Stimulated activated CD4-positive, alpha-beta T cell treated with anti-CD3 and anti-CD28 coated beads, Interleukin-12 subunit alpha, Interleukin-12 subunit beta, amount 100 ng/mL, for 48 hours (primary cell): Measurements from ENCODE around the gene BDKRB2.

Experiments used
- DNase-seq, 3 donors: peaks; one replicate each; pipeline ENCODE4 v3.0.0-alpha.2; 2020; ENCODE audit warnings: low read depth in 2 of 3, low spot score in 1 of 3

The BDKRB2 gene

GRCh38 chr14:96250485-96250884 is 45.8 kb downstream of the BDKRB2 start:
- DNase-seq: no peak

- no peak for DNase-seq
Observed at GRCh38 chr14:96251656-96252155, 47.1 kb downstream of the BDKRB2 start.

GRCh38 chr14:96252323-96252998 is 47.8 kb downstream of the BDKRB2 start:
- DNase-seq: no peak

- no peak for DNase-seq
Observed at GRCh38 chr14:96252999-96253539, 48.4 kb downstream of the BDKRB2 start.

GRCh38 chr14:96254687-96255086 is 50.0 kb downstream of the BDKRB2 start:
- no peak for DNase-seq

GRCh38 chr14:96255501-96256366 is 51.1 kb downstream of the BDKRB2 start, which contains the start of gene BDKRB1:
Gene BDKRB1 (plus strand): TSS chr14:96256210. CDS start chr14:96263683, 7,473 bp downstream.
- no peak for DNase-seq

GRCh38 chr14:96256407-96256806 is 51.8 kb downstream of the BDKRB2 start:
- DNase-seq: no peak

- DNase-seq: no peak
Observed at GRCh38 chr14:96257056-96257455, 52.4 kb downstream of the BDKRB2 start.

- DNase-seq: no peak
Observed at GRCh38 chr14:96257900-96258299, 53.3 kb downstream of the BDKRB2 start.

GRCh38 chr14:96260341-96260821 is 55.7 kb downstream of the BDKRB2 start:
- DNase-seq: no peak

- DNase-seq: no peak
Observed at GRCh38 chr14:96261053-96261452, 56.4 kb downstream of the BDKRB2 start.

GRCh38 chr14:96261772-96262655 is 57.4 kb downstream of the BDKRB2 start:
- no peak for DNase-seq

GRCh38 chr14:96263347-96264199 is 58.9 kb downstream of the BDKRB2 start:
- DNase-seq: no peak

GRCh38 chr14:96264200-96264553 is 59.5 kb downstream of the BDKRB2 start:
- no peak for DNase-seq

GRCh38 chr14:96264853-96265252 is 60.2 kb downstream of the BDKRB2 start:
- no peak for DNase-seq

- DNase-seq: no peak
Observed at GRCh38 chr14:96265383-96266095, 60.9 kb downstream of the BDKRB2 start.

GRCh38 chr14:96267336-96267735 is 62.7 kb downstream of the BDKRB2 start:
- no peak for DNase-seq

- no peak for DNase-seq
Observed at GRCh38 chr14:96267916-96268315, 63.3 kb downstream of the BDKRB2 start.
